H1 (cell line): ENCODE measurements around the gene FOXF2. TPM values are rescaled to one million over a fixed set of nuclear protein-coding genes. Genes with fewer than 3 reads are reported as not detected.

Experiments
- CTCF ChIA-PET: fragments of 300-600 bp; sonication (Branson Sonifier 250); formaldehyde crosslinking; loops from one replicate; lab custom pipeline; 2021; ENCODE audit not compliant: partially characterized antibody; lab: Charles Lee
- POLR2A ChIA-PET: fragments of 300-600 bp; sonication (Branson Sonifier 250); formaldehyde crosslinking; loops from one replicate; lab custom pipeline; 2021; ENCODE audit warnings: inconsistent platforms; ENCODE audit not compliant: partially characterized antibody; lab: Charles Lee
- DNase-seq, 2 experiments: peaks; one replicate each; pipeline versions ENCODE4 v3.0.0 to v3.0.0-alpha.2; 2010 to 2022; ENCODE audit warnings: low spot score in 2 of 2, low read depth in 1 of 2, mixed read lengths in 1 of 2
- FAIRE-seq: peaks from 2 replicates; lab custom pipeline; 2011; peaks lifted over from hg19 to GRCh38; lab: Jason Lieb, UNC
- H2AFZ ChIP-seq: 2 replicates; pipeline ENCODE4 v1.8.1; 2012; ENCODE audit warnings: low read length, inconsistent platforms
- H2AK5ac ChIP-seq: 2 replicates; pipeline ENCODE4 v1.6.1; 2013; ENCODE audit warnings: low read depth, low read length
- H2BK120ac ChIP-seq: replicated peaks from 2 replicates; pipeline ENCODE3; 2013; ENCODE audit warnings: low read depth, low read length, inconsistent platforms
- H2BK12ac ChIP-seq: 2 replicates; pipeline ENCODE4 v1.6.1; 2013; ENCODE audit warnings: low read depth, low read length
- H2BK15ac ChIP-seq: 2 replicates; pipeline ENCODE4 v1.6.1; 2013; ENCODE audit warnings: low read length
- H2BK20ac ChIP-seq: 2 replicates; pipeline ENCODE4 v1.6.1; 2013; ENCODE audit warnings: low read length
- H2BK5ac ChIP-seq: 2 replicates; pipeline ENCODE4 v1.6.1; 2013; ENCODE audit warnings: low read depth, low read length
- H3K14ac ChIP-seq: 2 replicates; pipeline ENCODE4 v1.6.1; 2013; ENCODE audit warnings: inconsistent platforms; ENCODE audit not compliant: insufficient read length
- H3K18ac ChIP-seq: 2 replicates; pipeline ENCODE4 v1.6.1; 2013; ENCODE audit warnings: low read length; ENCODE audit errors: extremely low read depth
- H3K23ac ChIP-seq: 2 replicates; pipeline ENCODE4 v1.6.1; 2013; ENCODE audit warnings: inconsistent platforms; ENCODE audit not compliant: insufficient read length
- H3K23me2 ChIP-seq: 2 replicates; pipeline ENCODE4 v1.6.1; 2013; ENCODE audit warnings: low read depth, low read length
- H3K27ac ChIP-seq: 2 replicates; pipeline ENCODE4 v1.6.1; 2011; ENCODE audit warnings: low read depth, low read length, inconsistent platforms
- H3K27me3 ChIP-seq, 4 experiments: replicated peaks in 1 of 4; 1 replicate in 1 of 4; 2 replicates in 3 of 4; pipeline versions ENCODE4 v1.6.1 to v1.8.1; 2011 to 2013; ENCODE audit warnings: low read length in 3 of 4, mild to moderate bottlenecking in 3 of 4, inconsistent platforms in 2 of 4, mixed read lengths in 2 of 4, moderate library complexity in 1 of 4; ENCODE audit not compliant: control insufficient read depth in 3 of 4, insufficient read depth in 3 of 4; ENCODE audit errors: extremely low read depth in 1 of 4
- H3K36me3 ChIP-seq, 4 experiments: 2 replicates each; pipeline versions ENCODE4 v1.6.1 to v1.8.1; 2011 to 2013; ENCODE audit warnings: mild to moderate bottlenecking in 4 of 4, low read length in 3 of 4, moderate library complexity in 2 of 4, control low read depth in 1 of 4, inconsistent platforms in 1 of 4; ENCODE audit not compliant: insufficient read depth in 4 of 4, control insufficient read depth in 2 of 4
- H3K4ac ChIP-seq: replicated peaks from 2 replicates; pipeline ENCODE3; 2013; ENCODE audit warnings: low read length, low read depth, mixed read lengths, inconsistent platforms; ENCODE audit not compliant: insufficient read length
- H3K4me1 ChIP-seq, 4 experiments: replicated peaks in 1 of 4; 1 replicate in 1 of 4; 2 replicates in 3 of 4; pipeline versions ENCODE4 v1.6.1 to v1.8.1; 2011 to 2013; ENCODE audit warnings: low read length in 3 of 4, inconsistent platforms in 2 of 4, mixed read lengths in 1 of 4; ENCODE audit not compliant: insufficient read depth in 4 of 4, control insufficient read depth in 3 of 4
- H3K4me2 ChIP-seq, 2 experiments: 2 replicates each; pipeline versions ENCODE4 v1.6.1 to v1.8.1; 2011 to 2013; ENCODE audit warnings: low read depth in 2 of 2, low read length in 2 of 2, control low read depth in 1 of 2, inconsistent platforms in 1 of 2, mild to moderate bottlenecking in 1 of 2; ENCODE audit not compliant: insufficient read depth in 1 of 2
- H3K4me3 ChIP-seq, 4 experiments: fragments of 200-600, 300-600 bp in 1 of 4; sonication (generic), shearing (Covaris generic), sonication (Bioruptor Twin) in 1 of 4; 2 replicates each; pipeline versions ENCODE4 v1.5.1 to v1.8.1; 2011 to 2016; ENCODE audit warnings: low read length in 4 of 4, low read depth in 3 of 4, control low read depth in 2 of 4, inconsistent platforms in 2 of 4, mild to moderate bottlenecking in 2 of 4, mixed read lengths in 1 of 4, moderate library complexity in 1 of 4; ENCODE audit not compliant: insufficient read depth in 2 of 4; ENCODE audit errors: extremely low read depth in 1 of 4
- H3K56ac ChIP-seq: replicated peaks from 2 replicates; pipeline ENCODE3; 2013; ENCODE audit warnings: low read depth, mild to moderate bottlenecking, mixed read lengths, low read length, inconsistent platforms; ENCODE audit not compliant: insufficient read length
- H3K79me1 ChIP-seq: 2 replicates; pipeline ENCODE4 v1.6.1; 2013; ENCODE audit warnings: low read depth, low read length, control low read depth
- H3K79me2 ChIP-seq, 2 experiments: 2 replicates each; pipeline versions ENCODE4 v1.6.1 to v1.8.1; 2012 to 2013; ENCODE audit warnings: low read length in 2 of 2, mild to moderate bottlenecking in 2 of 2, inconsistent platforms in 1 of 2; ENCODE audit not compliant: insufficient read depth in 2 of 2, control insufficient read depth in 1 of 2
- H3K9ac ChIP-seq, 4 experiments: replicated peaks in 1 of 4; 1 replicate in 1 of 4; 2 replicates in 3 of 4; pipeline versions ENCODE4 v1.6.1 to v1.8.1; 2011 to 2013; ENCODE audit warnings: low read depth in 3 of 4, low read length in 3 of 4, control low read depth in 2 of 4, mild to moderate bottlenecking in 2 of 4, moderate library complexity in 2 of 4, inconsistent platforms in 1 of 4; ENCODE audit errors: extremely low read depth in 1 of 4
- H3K9me3 ChIP-seq, 2 experiments: 2 replicates each; pipeline versions ENCODE4 v1.6.1 to v1.8.1; 2012 to 2013; ENCODE audit warnings: mild to moderate bottlenecking in 2 of 2, moderate library complexity in 2 of 2, control low read depth in 1 of 2, inconsistent platforms in 1 of 2, low read depth in 1 of 2, low read length in 1 of 2, mixed read lengths in 1 of 2; ENCODE audit not compliant: insufficient read depth in 2 of 2
- H4K20me1 ChIP-seq, 2 experiments: replicated peaks in 1 of 2; 2 replicates each; pipeline versions ENCODE3 to v1.8.1; 2011 to 2013; ENCODE audit warnings: inconsistent platforms in 2 of 2, low read length in 2 of 2, mild to moderate bottlenecking in 1 of 2; ENCODE audit not compliant: insufficient read depth in 2 of 2, control insufficient read depth in 1 of 2
- H4K5ac ChIP-seq: 2 replicates; pipeline ENCODE4 v1.6.1; 2013; ENCODE audit warnings: low read length, low read depth, mixed read lengths, inconsistent platforms; ENCODE audit not compliant: insufficient read length
- H4K8ac ChIP-seq: 2 replicates; pipeline ENCODE4 v1.8.0; 2013; ENCODE audit warnings: mild to moderate bottlenecking, moderate library complexity, low read length, inconsistent platforms; ENCODE audit not compliant: insufficient read depth; ENCODE audit errors: extremely low read depth
- H4K91ac ChIP-seq: replicated peaks from 2 replicates; pipeline ENCODE3; 2013; ENCODE audit warnings: low read length, mixed read lengths, inconsistent platforms; ENCODE audit not compliant: insufficient read length
- BCL11A ChIP-seq, 2 experiments: IDR thresholded peaks; one replicate each; pipeline ENCODE4 v1.6.1; 2011; ENCODE audit warnings: low read depth in 2 of 2, low read length in 2 of 2, mild to moderate bottlenecking in 2 of 2
- TAF7 ChIP-seq: optimal IDR thresholded peaks from 2 replicates; pipeline ENCODE3; 2011; ENCODE audit warnings: low read depth, mild to moderate bottlenecking, inconsistent platforms, low read length, moderate library complexity, borderline replicate concordance
- WGBS, 2 experiments: shearing (Covaris generic) in 1 of 2; methylation state at CpG; one replicate each; pipeline versions ENCODE4 v1.1.6 to v1.1.7; 2013 to 2015; ENCODE audit warnings: low lambda C conversion rate in 2 of 2, mixed read lengths in 2 of 2, inconsistent platforms in 1 of 2, low coverage in 1 of 2, missing lambda C conversion rate in 1 of 2; ENCODE audit not compliant: insufficient replicate concordance in 2 of 2, insufficient coverage in 1 of 2, insufficient read length in 1 of 2; ENCODE audit errors: extremely low coverage in 1 of 2, missing lambda C conversion rate in 1 of 2; 5-methylcytosine and 5-hydroxymethylcytosine counted together
- polyA plus RNA-seq, 7 experiments: library from polyadenylated mRNA; depleted of rRNA in 3 of 7; stranded (reverse) in 5 of 7; unstranded in 2 of 7; fragments of >200 nt in 5 of 7; fragments of 200-250 nt in 2 of 7; gene quantifications; 1 replicate in 5 of 7; 2 replicates in 1 of 7; 4 replicates in 1 of 7; pipeline versions ENCODE4 v1.2.1 to v1.2.3, GENCODE V29; 2011 to 2013; ENCODE audit warnings: missing spikeins in 2 of 7, mixed read lengths in 2 of 7
- total RNA-seq: library from RNA; stranded (reverse); fragmentation: NEBNext Ultra II Directional; extraction: Animal tissue kit (Norgen Biotek cat#: 25700); gene quantifications from 2 replicates; pipeline ENCODE4 v1.2.1, GENCODE V29; 2021

FOXF2 gene
- total and polyA plus RNA-seq, 2 of the 8 experiments (the other 6 are each of a cell fraction or from before 2014, with no cell fraction given) = 0.05 TPM; not detected in 1

DNA sequence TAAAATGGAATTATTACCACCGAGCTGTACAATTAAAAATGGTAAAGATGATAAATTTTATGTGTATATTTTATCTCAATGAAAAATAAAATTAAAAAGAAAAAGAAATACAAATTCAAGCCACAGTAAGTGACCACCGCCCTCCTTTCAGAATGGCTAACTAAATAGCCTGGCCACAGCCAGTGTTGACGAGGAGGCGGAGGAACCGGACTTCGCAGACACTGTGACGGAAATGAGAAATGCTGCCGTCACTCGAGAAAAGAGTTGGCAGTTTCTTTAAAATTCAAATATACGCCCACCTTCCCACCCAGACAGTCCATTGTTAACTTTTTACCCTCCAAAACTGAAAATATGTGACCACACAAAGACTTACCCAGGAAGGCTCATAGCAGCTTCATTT is 50.0 kb downstream of the FOXF2 start:
- Histone ChIP-seq H2BK120ac (no peak overlapping the region), H3K79me2 (no peaks in the 10 kb centered on the region), H4K91ac (no peak overlapping the region), H3K4me1 (peaks cover 0 to 3% (median 1%) of the 10 kb centered on the region in 4 experiments; a peak in 3 of 7 replicates), H3K9me3 (peaks cover 0 to 4% of the 10 kb centered on the region in 2 experiments; a peak in 1 of 4 replicates), H3K56ac (no peak overlapping the region), H3K36me3 (no peaks in the 10 kb centered on the region), H3K23ac (no peak overlapping the region), H3K4me3 (no peak overlapping the region), H3K23me2 (no peaks in the 10 kb centered on the region), H3K4ac (no peak overlapping the region), H4K20me1 (no peaks in the 10 kb centered on the region), H2BK5ac (no peak overlapping the region), H4K5ac (no peak overlapping the region), H3K4me2 (no peak overlapping the region), H2BK20ac (no peak overlapping the region), H3K27ac (no peak overlapping the region), H3K79me1 (no peaks in the 10 kb centered on the region), H3K14ac (no peak overlapping the region), H2BK12ac (no peak overlapping the region), H3K18ac (no peak overlapping the region), H2BK15ac (peak overlapping the region; percentile 95; the same call in 1 of the 2 replicates), H4K8ac (no peak overlapping the region), H3K9ac (no peak overlapping the region), H2AK5ac (no peak overlapping the region), H3K27me3 (no peaks in the 10 kb centered on the region; a peak in 3 of 7 replicates), H2AFZ (no peak overlapping the region)
- CTCF ChIA-PET = interaction anchor here (0.9 to 2.8 kb wide), 2 partner anchors 32 to 43 kb away, joined by 4 to 7 read pairs; no protein-coding TSS in a partner anchor
- TF ChIP-seq TAF7 (no peak), BCL11A (IDR thresholded peaks at IDR 0.05; ENCODE audit: low read depth in 2 of 2, low read length in 2 of 2) (no peak)
- POLR2A ChIA-PET = no interaction called here
- FAIRE-seq = no peak
- DNase-seq = no peak
- WGBS, 2 experiments = 91% methylated on average over 10 of the region's 10 CpGs; no CpG with 5 or more reads in 1 of the 2 experiments
